ENCODE measurements around the gene SRC. TPM values are rescaled to one million over a fixed set of nuclear protein-coding genes. Genes with fewer than 3 reads are reported as not detected.

Gene SRC
- polyA plus RNA-seq, 3 donors, result 13.5 to 25.7 (median 13.6) TPM

DNA sequence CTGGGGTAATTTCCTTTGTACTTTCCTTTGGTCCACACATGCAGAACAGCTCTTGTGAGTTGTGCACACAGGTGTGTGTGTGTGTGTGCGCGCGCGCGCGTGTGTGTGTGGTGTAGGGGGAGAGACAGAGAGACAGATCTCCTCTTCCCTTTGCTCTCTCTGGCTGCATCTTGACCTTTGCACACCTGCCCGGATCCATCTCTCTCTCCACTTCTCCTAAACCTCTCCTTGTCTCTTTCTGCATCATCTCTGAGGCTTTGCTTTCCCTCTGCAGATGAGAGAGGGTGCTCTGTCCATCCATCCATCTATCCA is 67.0 kb downstream of the SRC start:
- no peak overlapping the region for H3K27ac ChIP-seq (ENCODE audit: low read depth, low read length)
- 42 to 83% (median 79%) methylated on average over 7 of the region's 7 CpGs for WGBS, 3 donors

DNA sequence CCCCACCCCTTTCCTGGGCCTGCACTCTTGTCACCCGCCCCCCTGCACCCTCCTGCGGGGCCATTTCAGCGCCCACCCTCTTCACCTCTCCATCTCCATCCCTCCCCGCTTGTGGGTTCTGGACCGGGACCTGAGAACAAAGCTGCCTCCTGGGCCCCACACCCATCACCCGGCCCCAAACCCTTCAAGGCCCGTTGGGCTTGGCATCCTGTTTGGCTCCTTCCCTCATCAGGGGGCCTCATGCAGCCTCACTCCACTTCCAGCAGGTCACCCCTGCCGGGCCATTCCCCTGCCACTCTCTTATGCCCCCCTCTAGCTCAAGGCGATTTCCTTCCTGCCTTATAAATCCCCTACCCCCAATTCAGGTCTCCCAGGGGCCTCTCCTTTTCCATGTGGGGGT is 67.4 kb downstream of the SRC start:
- H3K27ac ChIP-seq (ENCODE audit: low read depth, low read length), result no peak overlapping the region
- WGBS, 3 donors, result 46 to 68% (median 55%) methylated on average over 9 of the region's 9 CpGs

- H3K27ac ChIP-seq (ENCODE audit: low read depth, low read length), result no peak overlapping the region
- WGBS, 3 donors, result 26 to 58% (median 55%) methylated on average over 29 of the region's 29 CpGs
These were observed 68.5 kb downstream of the SRC start for GRCh38 chr20:37414224-37415035.

DNA sequence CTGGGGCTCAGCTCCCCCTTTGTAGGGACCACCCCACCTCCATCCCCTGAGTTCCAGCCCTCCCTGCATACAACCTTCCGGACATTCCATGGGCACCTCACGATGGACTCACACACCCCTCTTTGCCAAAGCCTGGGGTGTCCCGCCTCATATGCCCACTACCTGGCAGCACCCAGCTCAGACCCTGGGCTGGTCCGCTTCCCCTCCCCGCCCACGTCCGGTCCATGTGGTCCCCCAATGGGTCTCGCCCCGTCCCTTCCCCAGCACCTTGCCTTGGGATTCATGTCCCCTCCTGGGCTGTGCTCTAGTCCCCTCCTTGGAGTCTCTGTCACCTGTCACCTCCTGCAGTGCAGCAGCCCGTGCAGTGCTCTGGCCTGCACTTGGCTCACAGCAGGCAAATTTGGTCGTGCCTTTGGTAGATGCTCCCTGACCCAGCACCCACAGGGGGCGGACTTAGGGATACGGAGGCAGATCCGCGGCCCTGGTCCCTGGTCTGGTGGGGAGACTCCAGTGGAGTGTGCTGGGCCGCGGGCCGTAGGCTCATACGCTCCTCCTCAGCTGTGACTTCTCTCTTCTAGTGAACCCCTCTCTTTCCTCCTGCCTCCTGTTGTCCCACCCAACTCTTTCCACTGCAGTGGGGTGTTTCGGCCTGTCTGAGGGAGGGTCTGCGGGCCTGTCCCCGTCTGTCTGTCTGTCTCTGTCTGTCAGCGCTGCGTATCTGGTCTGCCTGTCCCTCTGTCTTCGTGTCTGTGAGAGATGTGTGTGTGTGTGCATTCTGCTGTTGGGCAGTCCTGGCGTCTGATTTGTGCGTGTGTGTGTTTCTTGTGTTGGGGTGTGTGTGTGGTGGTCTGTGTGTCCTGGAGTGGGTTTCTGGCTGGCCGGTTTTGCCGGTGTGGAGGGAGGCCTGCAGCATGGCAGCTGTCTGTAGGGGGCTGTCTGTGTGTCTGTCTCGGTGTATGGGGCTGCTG is 69.5 kb downstream of the SRC start:
- 82 to 87% (median 87%) methylated on average over 30 of the region's 30 CpGs for WGBS, 3 donors
- no peak overlapping the region for H3K27ac ChIP-seq (ENCODE audit: low read depth, low read length)

DNA sequence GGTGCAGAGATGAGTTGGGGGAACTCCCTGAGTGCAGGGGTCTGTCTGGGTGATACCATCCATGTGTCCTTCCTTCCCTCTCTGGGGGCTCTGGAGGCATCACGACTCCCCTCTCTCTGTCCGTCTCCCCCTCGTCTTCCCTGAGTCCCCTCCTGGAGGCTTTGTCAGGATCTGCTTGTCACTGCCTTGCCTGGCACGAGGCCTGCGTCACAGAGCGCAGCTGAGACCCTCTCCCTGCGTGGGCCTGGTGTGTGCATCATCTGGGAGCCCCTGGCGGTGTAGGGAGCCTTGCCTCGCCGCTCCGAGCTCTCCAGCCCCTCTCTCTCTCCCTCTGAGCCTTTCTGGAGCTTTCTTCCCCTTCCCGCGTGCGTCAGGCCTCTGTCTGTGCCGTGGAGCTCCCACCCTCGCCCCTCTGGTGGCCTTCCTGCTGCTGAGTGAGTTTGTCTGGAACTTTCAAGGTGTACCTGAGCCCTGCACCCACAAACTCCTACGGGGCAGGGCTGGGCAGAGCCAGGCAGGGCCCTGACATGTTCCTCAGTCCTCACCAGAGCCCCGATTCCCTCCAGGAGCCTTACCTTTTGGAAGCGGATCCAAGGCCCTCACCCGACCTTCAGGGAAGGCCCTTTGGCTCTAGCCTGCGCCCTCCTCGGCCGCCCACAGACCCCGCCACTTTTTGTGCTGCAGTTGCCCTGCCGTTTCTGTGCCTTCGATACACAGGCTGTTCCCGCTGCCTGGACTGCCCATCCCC is 70.3 kb downstream of the SRC start:
- no peak overlapping the region for H3K27ac ChIP-seq (ENCODE audit: low read depth, low read length)
- 84 to 92% (median 90%) methylated on average over 27 of the region's 27 CpGs for WGBS, 3 donors

GRCh38 chr20:37416848-37417616 is 71.1 kb downstream of the SRC start:
- H3K27ac ChIP-seq (ENCODE audit: low read depth, low read length), result no peak overlapping the region
- 81 to 84% (median 84%) methylated on average over 22 of the region's 22 CpGs for WGBS, 3 donors

GRCh38 chr20:37417617-37418467 is 71.9 kb downstream of the SRC start:
- H3K27ac ChIP-seq (ENCODE audit: low read depth, low read length), result no peak overlapping the region
- 46 to 55% (median 53%) methylated on average over 21 to 22 of the region's 22 CpGs for WGBS, 3 donors

DNA sequence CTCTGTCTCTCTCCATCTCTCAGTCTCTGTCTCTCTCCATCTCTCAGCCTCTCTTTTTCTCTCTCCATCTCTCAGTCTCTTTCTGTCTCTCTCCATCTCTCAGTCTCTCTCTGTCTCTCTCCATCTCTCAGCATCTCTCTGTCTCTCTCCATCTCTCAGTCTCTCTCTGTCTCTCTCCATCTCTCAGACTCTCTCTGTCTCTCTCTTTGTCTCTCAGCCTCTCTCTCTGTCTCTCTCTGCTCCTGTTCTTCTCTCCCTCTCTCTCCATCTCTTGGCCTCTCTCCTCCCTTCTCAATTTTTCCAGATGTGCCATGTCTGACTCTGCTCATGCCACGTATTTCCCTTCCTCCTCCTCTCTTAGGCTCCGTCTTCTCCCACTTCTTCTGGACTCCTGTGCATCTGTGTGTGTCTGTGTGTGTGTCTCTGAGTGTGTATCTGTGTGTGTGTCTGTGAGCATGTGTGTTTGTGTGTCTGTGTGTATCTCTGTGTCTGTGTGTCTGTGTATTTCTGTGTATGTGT is 72.7 kb downstream of the SRC start:
- WGBS, 3 donors, result 27 to 48% (median 31%) methylated on average over 2 of the region's 2 CpGs
- H3K27ac ChIP-seq (ENCODE audit: low read depth, low read length), result no peak overlapping the region

DNA sequence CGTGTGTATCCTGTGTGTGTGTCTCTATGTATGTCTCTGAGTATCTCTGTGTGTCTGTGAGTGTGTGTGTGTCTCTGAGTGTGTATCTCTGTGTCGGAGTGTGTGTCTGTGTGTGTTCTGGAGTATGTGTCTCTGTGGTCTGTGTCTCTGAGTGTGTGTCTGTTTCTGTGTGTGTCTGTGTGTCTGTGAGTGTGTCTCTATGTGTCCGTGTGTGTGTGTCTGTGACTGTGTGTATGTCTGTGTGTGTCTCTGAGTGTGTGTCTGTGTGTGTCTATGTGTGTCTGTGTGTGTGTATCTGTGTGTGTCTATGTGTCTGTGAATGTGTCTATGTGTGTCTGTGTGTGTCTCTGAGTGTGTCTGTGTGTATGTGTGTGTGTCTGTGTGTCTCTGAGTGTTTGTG is 73.4 kb downstream of the SRC start:
- H3K27ac ChIP-seq (ENCODE audit: low read depth, low read length), result no peak overlapping the region
- 77 to 99% (median 97%) methylated on average over 3 of the region's 3 CpGs for WGBS, 3 donors

GRCh38 chr20:37419774-37420542 is 74.0 kb downstream of the SRC start:
- WGBS, 3 donors, result 66 to 78% (median 77%) methylated on average over 13 of the region's 13 CpGs
- no peak overlapping the region for H3K27ac ChIP-seq (ENCODE audit: low read depth, low read length)

- 88 to 92% (median 90%) methylated on average over 13 of the region's 13 CpGs for WGBS, 3 donors
- no peak overlapping the region for H3K27ac ChIP-seq (ENCODE audit: low read depth, low read length)
These were observed 74.7 kb downstream of the SRC start for GRCh38 chr20:37420610-37421009.

DNA sequence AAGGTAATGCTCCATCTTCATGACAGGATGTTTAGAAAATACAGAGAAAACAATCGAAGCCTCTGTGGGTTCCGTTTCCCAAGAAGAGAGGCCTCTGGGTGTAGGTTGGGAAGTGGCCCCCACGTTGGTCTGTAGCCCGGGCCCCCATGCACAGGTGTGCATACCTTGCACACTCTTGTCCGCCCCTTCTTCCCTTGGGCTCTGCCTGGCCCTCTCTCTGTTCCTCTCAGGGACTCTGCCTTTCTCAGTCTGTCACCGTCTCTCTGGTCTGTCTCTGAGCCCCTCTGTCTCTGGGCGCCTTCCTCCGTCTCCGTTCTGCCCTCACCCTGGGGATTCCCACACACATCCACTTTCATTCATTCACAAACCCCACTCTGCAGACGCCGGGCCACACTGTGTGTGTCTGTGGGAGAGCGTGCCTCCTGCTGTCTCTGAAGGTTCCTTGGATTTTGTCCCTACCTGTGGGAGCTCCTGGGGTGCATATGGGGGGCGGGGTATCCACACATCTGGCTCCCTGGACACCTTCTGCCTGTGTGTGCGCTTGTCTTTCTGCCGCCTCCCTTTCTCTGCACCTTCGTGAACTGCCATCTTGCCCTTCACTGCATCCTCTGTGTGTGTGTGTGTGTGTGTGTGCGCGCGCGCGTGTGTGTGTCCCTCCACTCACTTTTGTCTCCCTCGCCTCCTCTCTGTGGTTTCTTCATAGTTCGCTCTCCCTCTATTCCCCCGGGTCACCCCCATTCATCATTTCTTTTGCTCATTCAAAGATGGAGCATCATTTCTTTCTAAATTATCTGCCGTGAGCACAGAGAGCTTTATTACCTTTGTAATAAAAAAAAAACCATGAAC is 75.3 kb downstream of the SRC start:
- WGBS, 3 donors, result 57 to 71% (median 60%) methylated on average over 25 of the region's 25 CpGs
- no peak overlapping the region for H3K27ac ChIP-seq (ENCODE audit: low read depth, low read length)

GRCh38 chr20:37421988-37422387 is 76.0 kb downstream of the SRC start:
- WGBS, 3 donors, result 14 to 24% (median 21%) methylated on average over 6 of the region's 6 CpGs

DNA sequence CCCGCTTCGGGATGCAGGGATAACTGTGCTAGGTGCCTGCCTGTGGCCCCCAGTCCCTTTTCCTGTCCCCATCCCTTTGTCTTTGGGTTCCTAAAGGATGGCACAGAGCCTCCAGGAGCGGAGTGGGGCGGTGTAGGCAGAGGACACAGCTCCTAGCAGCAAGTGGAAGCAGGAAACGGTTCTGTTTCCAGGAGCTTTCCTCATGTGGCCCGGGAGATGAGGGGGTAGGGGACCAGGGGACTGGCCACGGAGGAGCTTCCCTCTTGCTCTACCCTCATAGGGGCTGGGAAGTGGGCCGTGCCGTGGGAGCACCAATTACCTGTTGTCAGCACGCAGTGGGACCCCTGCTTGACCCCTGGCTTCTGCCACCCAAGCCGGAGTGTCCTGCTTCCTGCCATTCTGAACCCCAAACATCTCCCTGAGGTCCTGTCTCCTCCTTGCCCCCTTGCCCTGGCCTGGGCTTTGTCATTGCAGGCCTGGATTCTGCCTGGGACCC is 76.9 kb downstream of the SRC start:
- H3K27ac ChIP-seq (ENCODE audit: low read depth, low read length), result no peak overlapping the region
- 44 to 66% (median 50%) methylated on average over 9 to 11 of the region's 11 CpGs for WGBS, 3 donors

More at GRCh38 chr20:37421988-37422387, 76.0 kb downstream of the SRC start:
- H3K27ac ChIP-seq (ENCODE audit: low read depth, low read length), result no peak overlapping the region

GRCh38 chr20:37423545-37423944 is 77.6 kb downstream of the SRC start:
- H3K27ac ChIP-seq (ENCODE audit: low read depth, low read length), result no peak overlapping the region
- 66 to 93% (median 92%) methylated on average over 10 of the region's 10 CpGs for WGBS, 3 donors

All from adipose tissue (tissue), 3 donors.